Liver (tissue), 9 donors: ENCODE measurements around the gene TOR3A. TPM values are rescaled to one million over a fixed set of nuclear protein-coding genes. Genes with fewer than 3 reads are reported as not detected.

ENCODE experiments used
- DNase-seq: peaks from one replicate; pipeline ENCODE4 v3.0.0-alpha.2; 2017; ENCODE audit warnings: low spot score
- H3K27ac ChIP-seq, 2 donors: one replicate each; pipeline ENCODE4 v1.7.0; 2013; ENCODE audit warnings: inconsistent platforms in 2 of 2, low read length in 2 of 2, control low read depth in 1 of 2, low read depth in 1 of 2, mild to moderate bottlenecking in 1 of 2
- H3K27me3 ChIP-seq, 4 donors: one replicate each; pipeline versions ENCODE4 v1.6.1 to v1.7.0; 2013; ENCODE audit warnings: low read length in 3 of 4, inconsistent platforms in 1 of 4, mild to moderate bottlenecking in 1 of 4, moderate library complexity in 1 of 4; ENCODE audit not compliant: control insufficient read depth in 4 of 4, insufficient read depth in 4 of 4
- H3K36me3 ChIP-seq, 4 donors: one replicate each; pipeline versions ENCODE4 v1.6.1 to v1.7.0; 2013; ENCODE audit warnings: low read length in 3 of 4, mild to moderate bottlenecking in 3 of 4, low read depth in 1 of 4, moderate library complexity in 1 of 4; ENCODE audit not compliant: control insufficient read depth in 4 of 4, insufficient read depth in 3 of 4
- H3K4me1 ChIP-seq, 4 donors: one replicate each; pipeline versions ENCODE4 v1.6.1 to v1.7.0; 2013; ENCODE audit warnings: low read length in 3 of 4, mild to moderate bottlenecking in 3 of 4, moderate library complexity in 1 of 4; ENCODE audit not compliant: control insufficient read depth in 4 of 4, insufficient read depth in 4 of 4
- H3K4me3 ChIP-seq, 3 donors: one replicate each; pipeline versions ENCODE4 v1.6.1 to v1.7.0; 2013; ENCODE audit warnings: low read length in 3 of 3, control low read depth in 1 of 3, low read depth in 1 of 3, mild to moderate bottlenecking in 1 of 3
- H3K9ac ChIP-seq, 2 donors: one replicate each; pipeline ENCODE4 v1.7.0; 2013; ENCODE audit warnings: low read length in 2 of 2, mild to moderate bottlenecking in 2 of 2, moderate library complexity in 2 of 2, control low read depth in 1 of 2, low read depth in 1 of 2
- H3K9me3 ChIP-seq, 4 donors: one replicate each; pipeline versions ENCODE4 v1.6.1 to v1.7.0; 2013; ENCODE audit warnings: low read length in 3 of 4; ENCODE audit not compliant: control insufficient read depth in 4 of 4
- ATF3 ChIP-seq: IDR thresholded peaks from 2 replicates; pipeline ENCODE4 v1.6.1; 2016; ENCODE audit warnings: antibody characterized with exemption
- CTCF ChIP-seq: fragments of 150-350 bp; IDR thresholded peaks from 2 replicates; pipeline ENCODE4 v1.5.1; 2017; ENCODE audit warnings: improper control_type of control experiment, low read depth, low read length; ENCODE audit not compliant: missing input control
- EGR1 ChIP-seq, 2 donors: IDR thresholded peaks; 2 replicates each; pipeline ENCODE4 v1.6.1; 2016 to 2018; ENCODE audit warnings: antibody characterized with exemption in 2 of 2, low read depth in 2 of 2
- FOXA1 ChIP-seq: IDR thresholded peaks from 2 replicates; pipeline ENCODE4 v1.6.1; 2016; ENCODE audit warnings: antibody characterized with exemption
- FOXA2 ChIP-seq: IDR thresholded peaks from 2 replicates; pipeline ENCODE4 v1.6.1; 2016; ENCODE audit warnings: antibody characterized with exemption
- GABPA ChIP-seq, 2 donors: IDR thresholded peaks in 1 of 2; conservative IDR thresholded peaks in 1 of 2; 2 replicates each; pipeline ENCODE4 v1.6.1; 2016; ENCODE audit warnings: antibody characterized with exemption in 2 of 2, mild to moderate bottlenecking in 1 of 2, moderate library complexity in 1 of 2
- HNF4A ChIP-seq, 2 donors: conservative IDR thresholded peaks; 2 replicates each; pipeline ENCODE4 v1.6.1; 2016; ENCODE audit warnings: antibody characterized with exemption in 2 of 2, mild to moderate bottlenecking in 2 of 2
- JUND ChIP-seq, 2 donors: IDR thresholded peaks; 2 replicates each; pipeline ENCODE4 v1.6.1; 2016; ENCODE audit warnings: antibody characterized with exemption in 2 of 2
- MAX ChIP-seq: IDR thresholded peaks from 2 replicates; pipeline ENCODE4 v1.6.1; 2016; ENCODE audit warnings: antibody characterized with exemption
- NR2F2 ChIP-seq: IDR thresholded peaks from 2 replicates; pipeline ENCODE4 v1.6.1; 2016; ENCODE audit warnings: antibody characterized with exemption
- RAD21 ChIP-seq, 2 donors: IDR thresholded peaks; 2 replicates each; pipeline ENCODE4 v1.6.1; 2016; ENCODE audit warnings: antibody characterized with exemption in 2 of 2, mild to moderate bottlenecking in 2 of 2
- REST ChIP-seq: IDR thresholded peaks from 2 replicates; pipeline ENCODE4 v1.6.1; 2016; ENCODE audit warnings: antibody characterized with exemption, mild to moderate bottlenecking
- RXRA ChIP-seq, 2 donors: IDR thresholded peaks; 2 replicates each; pipeline ENCODE4 v1.6.1; 2017 to 2018; ENCODE audit warnings: antibody characterized with exemption in 2 of 2, mild to moderate bottlenecking in 1 of 2
- SP1 ChIP-seq: IDR thresholded peaks from 2 replicates; pipeline ENCODE4 v1.6.1; 2018; ENCODE audit warnings: antibody characterized with exemption, mild to moderate bottlenecking
- TAF1 ChIP-seq: conservative IDR thresholded peaks from 2 replicates; pipeline ENCODE4 v1.6.1; 2016; ENCODE audit warnings: antibody characterized with exemption, mild to moderate bottlenecking
- YY1 ChIP-seq: IDR thresholded peaks from 2 replicates; pipeline ENCODE4 v1.6.1; 2016; ENCODE audit warnings: antibody characterized with exemption, mild to moderate bottlenecking
- ZBTB33 ChIP-seq: IDR thresholded peaks from 2 replicates; pipeline ENCODE4 v1.6.1; 2016; ENCODE audit warnings: antibody characterized with exemption
- WGBS: extraction: QIAGEN DNeasy Blood & Tissue Kit; methylation state at CpG from one replicate; pipeline ENCODE4 v1.1.7; 2013; 5-methylcytosine and 5-hydroxymethylcytosine counted together
- polyA plus RNA-seq, 2 donors: library from polyadenylated mRNA; stranded (reverse) in 1 of 2; unstranded in 1 of 2; fragments of 200-250 nt in 1 of 2; fragments of >200 nt in 1 of 2; fragmentation: Nextera tagmentation in 1 of 2; extraction: Ambion mirVana in 1 of 2; gene quantifications; one replicate each; pipeline versions ENCODE4 v1.2.1 to v1.2.3, GENCODE V29; 2013 to 2015
- total RNA-seq, 2 donors: library from RNA; depleted of rRNA; stranded (reverse); fragments of >200 nt; gene quantifications; one replicate each; pipeline ENCODE4 v1.2.3, GENCODE V29; 2014
- donor health status: healthy.
- donor health status: healthy.
- donor health status: healthy.
- donor health status: healthy.
- donor health status: healthy.

TOR3A gene
- total and polyA plus RNA-seq, 4 donors = 14.3 to 31.0 (median 23.5) TPM

- H3K27me3 ChIP-seq = no peaks in the 10 kb centered on the region
- no peaks in the 10 kb centered on the region for H3K36me3 ChIP-seq
- H3K4me1 ChIP-seq = peaks cover 0 to 3% (median 1%) of the 10 kb centered on the region in 4 donors
- TF ChIP-seq SP1 (no peak), NR2F2 (no peak), EGR1 (IDR thresholded peaks at IDR 0.05; ENCODE audit: low read depth in 2 of 2) (no peak), RXRA (IDR thresholded peaks at IDR 0.05) (no peak), RAD21 (IDR thresholded peaks at IDR 0.05) (no peak), REST (no peak), YY1 (no peak), MAX (no peak), HNF4A (conservative IDR thresholded peaks at IDR 0.05) (no peak), JUND (IDR thresholded peaks at IDR 0.05) (no peak)
- no peak for DNase-seq
- H3K9me3 ChIP-seq = no peaks in the 10 kb centered on the region
- 98% methylated on average over 4 of the region's 4 CpGs for WGBS
- H3K9ac ChIP-seq = no peak overlapping the region
- no peak overlapping the region for H3K4me3 ChIP-seq
- H3K27ac ChIP-seq = no peak overlapping the region
Observed at GRCh38 chr1:179043266-179043665, 38.6 kb upstream of the TOR3A start.

GRCh38 chr1:179043907-179044306 is 38.0 kb upstream of the TOR3A start:
- Histone ChIP-seq H3K36me3 (no peaks in the 10 kb centered on the region), H3K27me3 (no peaks in the 10 kb centered on the region), H3K4me3 (no peak overlapping the region), H3K27ac (no peak overlapping the region), H3K9ac (no peak overlapping the region), H3K4me1 (peaks cover 0 to 3% (median 0%) of the 10 kb centered on the region in 4 donors), H3K9me3 (no peaks in the 10 kb centered on the region)
- TF ChIP-seq YY1 = no peak
- TF ChIP-seq EGR1 (IDR thresholded peaks at IDR 0.05; ENCODE audit: low read depth in 2 of 2) = no peak
- TF ChIP-seq FOXA1 = no peak
- no peak for TF ChIP-seq ZBTB33
- TF ChIP-seq TAF1 = no peak
- no peak for TF ChIP-seq CTCF
- TF ChIP-seq FOXA2 = no peak
- no peak for TF ChIP-seq JUND (IDR thresholded peaks at IDR 0.05)
- no peak for TF ChIP-seq MAX
- no peak for TF ChIP-seq SP1
- TF ChIP-seq ATF3 = no peak
- TF ChIP-seq REST = no peak
- no peak for TF ChIP-seq HNF4A (conservative IDR thresholded peaks at IDR 0.05)
- no peak for TF ChIP-seq NR2F2
- TF ChIP-seq GABPA (IDR thresholded peaks at IDR 0.05 in 1 of 2, conservative IDR thresholded peaks at IDR 0.05 in 1 of 2) = no peak
- TF ChIP-seq RAD21 (IDR thresholded peaks at IDR 0.05) = no peak
- TF ChIP-seq RXRA (IDR thresholded peaks at IDR 0.05) = no peak
- WGBS = 96% methylated on average over 5 of the region's 5 CpGs
- no peak for DNase-seq
